VCaP (cell line): ENCODE results near the gene EFNA5.

Experiments used
- H3K27ac ChIP-seq: fragments of 450-650 bp; 2 replicates; pipeline ENCODE4 v1.5.1; 2017
- TF ChIP-seq, protein P1 (sequence below): fragments of 450-650 bp; conservative IDR thresholded peaks from 2 replicates; pipeline ENCODE4 v1.5.1; 2017; ENCODE audit warnings: mild to moderate bottlenecking, moderate library complexity

Gene EFNA5

DNA sequence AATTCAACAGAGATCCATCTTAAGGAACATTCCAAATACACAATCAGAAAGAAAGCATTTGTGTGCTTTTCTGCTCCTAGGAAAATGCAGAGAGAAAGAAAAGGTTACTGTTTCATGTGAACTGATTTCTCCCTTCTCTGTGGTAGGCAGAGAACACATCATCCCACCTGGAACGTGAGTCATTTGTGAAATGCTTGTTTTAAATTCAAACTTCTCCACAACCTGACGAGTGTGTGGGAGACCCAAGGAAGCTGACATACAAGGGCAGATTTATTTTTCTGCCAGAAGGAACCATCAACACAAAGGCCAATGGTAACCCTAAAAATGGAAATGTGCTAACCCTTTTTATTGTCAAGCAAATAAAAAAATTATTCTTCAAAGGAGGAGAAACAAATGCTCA lies 156.4 kb downstream of the EFNA5 start:
- no peak overlapping the region for H3K27ac ChIP-seq
- TF ChIP-seq, protein P1, sequence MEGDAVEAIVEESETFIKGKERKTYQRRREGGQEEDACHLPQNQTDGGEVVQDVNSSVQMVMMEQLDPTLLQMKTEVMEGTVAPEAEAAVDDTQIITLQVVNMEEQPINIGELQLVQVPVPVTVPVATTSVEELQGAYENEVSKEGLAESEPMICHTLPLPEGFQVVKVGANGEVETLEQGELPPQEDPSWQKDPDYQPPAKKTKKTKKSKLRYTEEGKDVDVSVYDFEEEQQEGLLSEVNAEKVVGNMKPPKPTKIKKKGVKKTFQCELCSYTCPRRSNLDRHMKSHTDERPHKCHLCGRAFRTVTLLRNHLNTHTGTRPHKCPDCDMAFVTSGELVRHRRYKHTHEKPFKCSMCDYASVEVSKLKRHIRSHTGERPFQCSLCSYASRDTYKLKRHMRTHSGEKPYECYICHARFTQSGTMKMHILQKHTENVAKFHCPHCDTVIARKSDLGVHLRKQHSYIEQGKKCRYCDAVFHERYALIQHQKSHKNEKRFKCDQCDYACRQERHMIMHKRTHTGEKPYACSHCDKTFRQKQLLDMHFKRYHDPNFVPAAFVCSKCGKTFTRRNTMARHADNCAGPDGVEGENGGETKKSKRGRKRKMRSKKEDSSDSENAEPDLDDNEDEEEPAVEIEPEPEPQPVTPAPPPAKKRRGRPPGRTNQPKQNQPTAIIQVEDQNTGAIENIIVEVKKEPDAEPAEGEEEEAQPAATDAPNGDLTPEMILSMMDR: no peak

DNA sequence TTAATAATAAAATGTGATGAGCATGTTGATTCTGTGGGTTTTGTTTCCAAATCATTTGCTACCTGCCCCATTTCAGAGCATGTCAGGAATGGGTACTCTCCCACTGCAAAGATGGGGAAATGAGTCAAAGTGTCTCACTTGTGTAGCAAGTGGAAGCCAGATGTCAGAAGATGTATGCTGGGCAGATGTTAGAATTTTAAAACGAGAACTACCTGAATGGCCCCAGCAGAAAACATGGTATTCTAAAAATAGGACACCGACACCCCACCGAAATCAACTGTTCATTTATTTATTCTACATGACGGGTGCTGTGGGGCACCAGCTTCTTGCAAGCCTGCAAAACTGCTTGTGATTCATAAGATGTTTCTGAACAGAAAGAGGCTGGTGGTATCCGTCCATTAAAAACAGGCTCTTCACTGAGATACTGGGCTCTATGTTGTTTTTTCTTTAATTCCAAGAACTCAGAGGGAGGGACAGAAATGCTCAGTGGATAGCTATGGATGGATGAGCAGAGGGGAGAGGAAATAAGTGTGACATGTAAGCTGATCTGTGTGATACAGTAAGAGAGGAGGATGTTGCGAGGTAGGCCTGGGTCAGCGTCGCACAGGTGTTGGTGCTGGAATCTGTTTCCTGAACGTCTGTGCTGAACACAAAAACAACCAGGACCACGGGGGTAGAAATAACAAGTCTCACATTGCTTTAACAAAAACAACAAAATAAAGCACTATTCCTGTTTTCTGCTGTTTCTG lies 157.2 kb downstream of the EFNA5 start:
- no peak overlapping the region for H3K27ac ChIP-seq
- TF ChIP-seq, protein P1: no peak

DNA sequence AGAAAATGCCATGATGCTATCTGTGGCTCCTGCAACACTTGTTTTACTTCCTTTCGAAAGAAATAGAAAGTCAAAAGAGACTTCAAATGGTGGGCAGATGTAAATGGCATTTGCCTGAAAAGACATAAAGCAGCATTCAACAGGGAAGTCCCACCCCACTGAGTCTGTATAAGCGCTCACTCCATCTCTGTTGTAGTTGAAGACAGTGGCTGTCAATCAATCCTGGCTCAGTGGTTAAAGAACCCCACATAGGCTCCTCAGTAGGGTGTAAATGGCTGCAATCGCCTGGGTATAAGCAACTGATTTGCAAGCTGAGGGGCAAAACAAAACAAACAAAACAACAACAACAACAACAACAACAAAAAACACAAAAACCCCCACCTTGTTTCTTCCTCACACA lies 158.7 kb downstream of the EFNA5 start:
- no peak overlapping the region for H3K27ac ChIP-seq
- TF ChIP-seq, protein P1: no peak

DNA sequence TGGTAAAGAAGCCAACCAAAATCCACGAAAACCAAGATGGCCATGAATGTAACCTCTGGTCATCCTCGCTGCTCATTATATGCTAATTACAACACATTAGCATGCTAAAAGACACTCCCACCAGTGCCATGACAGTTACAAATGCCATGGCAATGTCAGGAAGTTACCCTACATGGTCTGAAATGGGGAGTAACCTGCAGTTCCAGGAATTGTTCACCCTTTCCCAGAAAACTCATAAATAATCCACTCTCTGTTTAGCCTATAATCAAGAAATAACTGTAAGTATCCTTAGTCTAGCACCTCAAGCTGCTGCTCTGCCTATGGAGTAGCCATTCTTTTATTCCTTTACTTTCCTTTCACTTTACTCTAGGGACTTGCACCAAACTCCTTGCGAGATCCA lies 160.6 kb downstream of the EFNA5 start:
- TF ChIP-seq, protein P1: no peak
- H3K27ac ChIP-seq: no peak overlapping the region

DNA sequence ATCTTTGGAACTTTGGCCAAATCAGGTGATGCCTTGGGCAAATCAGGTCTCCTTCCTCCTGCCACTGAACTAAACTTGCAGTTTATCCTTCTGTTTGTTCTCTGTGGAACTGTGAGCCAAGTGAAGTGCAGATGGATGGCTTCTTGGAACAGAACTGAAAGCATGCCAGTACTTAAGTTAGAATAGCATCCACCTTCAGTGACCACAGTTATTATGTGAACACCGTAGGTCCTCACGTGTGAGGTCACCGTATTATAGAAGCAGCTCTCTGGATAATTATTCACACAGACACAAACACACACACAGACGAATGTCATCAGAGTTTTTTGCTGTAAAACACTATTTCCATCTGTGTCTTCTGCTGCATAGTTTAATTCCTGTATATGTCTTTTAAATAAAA lies 162.6 kb downstream of the EFNA5 start:
- H3K27ac ChIP-seq: no peak overlapping the region
- TF ChIP-seq, protein P1: no peak

DNA sequence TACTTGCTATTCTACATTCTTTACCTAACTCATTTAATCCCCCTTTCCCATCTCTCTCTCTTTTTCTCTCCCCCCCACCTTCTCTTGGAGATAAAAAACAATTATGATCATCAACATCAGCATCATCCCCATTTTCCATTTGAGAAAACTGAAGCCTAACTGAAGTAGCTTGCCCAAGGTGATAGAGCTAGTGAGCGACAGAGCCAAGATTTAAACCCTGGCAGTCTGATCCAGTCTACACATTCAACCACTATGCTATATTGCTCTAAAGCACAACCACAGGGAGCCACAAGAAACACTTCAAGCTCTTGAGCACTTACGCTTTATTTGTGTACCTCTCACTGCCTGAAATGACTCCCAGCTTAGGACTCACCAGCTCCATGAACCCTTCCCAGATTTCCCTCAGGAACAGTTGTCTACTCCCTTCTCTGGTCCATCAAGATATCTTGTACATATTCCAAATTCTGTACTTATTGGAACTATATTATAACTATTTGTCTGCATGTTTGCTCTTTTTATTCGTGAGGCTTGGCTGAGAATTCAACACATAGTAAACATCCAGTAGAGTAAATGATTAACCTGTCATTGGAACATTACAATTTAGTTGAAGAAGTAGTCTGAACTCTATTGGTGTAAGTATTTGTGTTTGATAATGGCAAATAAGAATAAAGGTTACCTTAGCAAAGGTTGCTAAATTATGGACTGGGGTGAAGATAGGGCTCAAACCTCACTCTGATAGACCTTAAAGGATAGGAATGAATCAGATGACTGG lies 164.8 kb downstream of the EFNA5 start:
- TF ChIP-seq, protein P1: no peak
- H3K27ac ChIP-seq: peak overlapping the region; percentile 34

DNA sequence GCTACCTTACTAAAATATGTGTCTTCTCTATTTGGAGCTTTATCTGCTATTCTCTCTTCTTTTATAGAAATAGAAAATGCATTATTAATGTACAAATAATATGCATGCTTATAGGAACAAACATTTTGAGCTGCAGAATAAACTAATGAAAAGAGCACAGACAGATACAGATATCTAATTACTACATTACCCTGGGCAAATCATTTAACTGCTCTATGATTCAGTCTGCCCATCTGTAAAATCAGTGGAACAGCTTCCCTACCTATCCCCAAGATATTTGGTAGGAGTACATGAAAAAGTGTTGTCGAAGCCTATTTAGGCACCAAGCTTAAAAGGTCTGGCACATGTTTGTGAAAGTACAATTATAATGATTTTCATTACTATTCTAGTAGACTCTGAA lies 166.3 kb downstream of the EFNA5 start:
- TF ChIP-seq, protein P1: no peak
- H3K27ac ChIP-seq: no peak overlapping the region
